Endothelial cell of umbilical vein (primary cell): ENCODE measurements around the gene MRPS27. TPM values are rescaled to one million over a fixed set of nuclear protein-coding genes. Genes with fewer than 3 reads are reported as not detected.

ENCODE experiments used
- BruUV-seq: library from RNA; stranded (reverse); fragments of 400-500 nt; replicated peaks from 2 replicates; lab custom pipeline; 2021; lab: Mats Ljungman, UMichigan
- CTCF ChIA-PET: fragments of 300-600, 350-600 bp; sonication (Branson Sonifier 250); formaldehyde crosslinking; loops from one replicate; lab custom pipeline; 2021; ENCODE audit warnings: antibody characterized with exemption, inconsistent platforms; lab: Charles Lee
- POLR2A ChIA-PET: fragments of 300-600, 350-600 bp; sonication (Branson Sonifier 250); formaldehyde crosslinking; loops from one replicate; lab custom pipeline; 2021; ENCODE audit warnings: antibody characterized with exemption, inconsistent platforms; lab: Charles Lee
- DNase-seq: peaks from one replicate; pipeline ENCODE4 v3.0.0-alpha.2; 2011; ENCODE audit warnings: low read depth, low spot score
- FAIRE-seq: peaks from 2 replicates; lab custom pipeline; 2011; peaks lifted over from hg19 to GRCh38; lab: Jason Lieb, UNC
- H2AFZ ChIP-seq: 2 replicates; pipeline ENCODE4 v1.6.0; 2012; ENCODE audit warnings: low read depth, low read length, control low read depth, inconsistent platforms
- H3K27ac ChIP-seq: 2 replicates; pipeline ENCODE4 v1.5.1; 2011; ENCODE audit warnings: low read depth, mild to moderate bottlenecking, control low read depth, low read length, moderate library complexity; ENCODE audit not compliant: insufficient read depth
- H3K27me3 ChIP-seq, 2 experiments: 2 replicates each; pipeline versions ENCODE4 v1.6.0 to v1.6.1; 2011; ENCODE audit warnings: low read length in 2 of 2, mixed read lengths in 1 of 2; ENCODE audit not compliant: control insufficient read depth in 2 of 2, insufficient read depth in 2 of 2
- H3K36me3 ChIP-seq, 2 experiments: 2 replicates in 1 of 2; 3 replicates in 1 of 2; pipeline ENCODE4 v1.5.1; 2011; ENCODE audit warnings: low read length in 2 of 2, mild to moderate bottlenecking in 1 of 2, moderate library complexity in 1 of 2; ENCODE audit not compliant: control insufficient read depth in 2 of 2, insufficient read depth in 2 of 2; ENCODE audit errors: extremely low read depth in 1 of 2
- H3K4me1 ChIP-seq: 3 replicates; pipeline ENCODE4 v1.5.1; 2011; ENCODE audit warnings: mild to moderate bottlenecking, low read length; ENCODE audit not compliant: control insufficient read depth, insufficient read depth; ENCODE audit errors: extremely low read depth
- H3K4me2 ChIP-seq: 2 replicates; pipeline ENCODE4 v1.6.1; 2011; ENCODE audit warnings: low read length, control low read depth, mixed read lengths; ENCODE audit not compliant: insufficient read depth
- H3K4me3 ChIP-seq, 3 experiments: fragments of 200-600 bp in 1 of 3; sonication (generic), shearing (Covaris generic) in 1 of 3; replicated peaks in 1 of 3; 2 replicates each; pipeline ENCODE4 v1.5.1; 2011 to 2016; ENCODE audit warnings: control low read depth in 3 of 3, low read length in 3 of 3, mild to moderate bottlenecking in 2 of 3, inconsistent platforms in 1 of 3, low read depth in 1 of 3, moderate library complexity in 1 of 3; ENCODE audit not compliant: insufficient read depth in 1 of 3
- H3K79me2 ChIP-seq: 2 replicates; pipeline ENCODE4 v1.6.0; 2012; ENCODE audit warnings: low read length, inconsistent platforms; ENCODE audit not compliant: control insufficient read depth, insufficient read depth
- H3K9ac ChIP-seq: replicated peaks from 2 replicates; pipeline ENCODE3; 2011; ENCODE audit warnings: low read length, control low read depth; ENCODE audit not compliant: insufficient read depth; ENCODE audit errors: extremely low read depth
- H3K9me1 ChIP-seq: replicated peaks from 3 replicates; pipeline ENCODE4 v1.6.0; 2011; ENCODE audit warnings: mild to moderate bottlenecking, low read length; ENCODE audit not compliant: control insufficient read depth, insufficient read depth; ENCODE audit errors: extremely low read depth
- H3K9me3 ChIP-seq: replicated peaks from 2 replicates; pipeline ENCODE4 v1.5.1; 2012; ENCODE audit warnings: low read length, inconsistent platforms; ENCODE audit not compliant: control insufficient read depth, insufficient read depth
- H4K20me1 ChIP-seq: replicated peaks from 2 replicates; pipeline ENCODE3; 2011; ENCODE audit warnings: mild to moderate bottlenecking, low read length; ENCODE audit not compliant: control insufficient read depth, insufficient read depth; ENCODE audit errors: extremely low read depth
- CTCF ChIP-seq, 2 donors: IDR thresholded peaks; 1 replicate in 1 of 2; 2 replicates in 1 of 2; pipeline ENCODE4 v1.5.1; 2011; ENCODE audit warnings: low read length in 2 of 2, mild to moderate bottlenecking in 2 of 2, moderate library complexity in 2 of 2, control low read depth in 1 of 2, inconsistent platforms in 1 of 2, low read depth in 1 of 2; ENCODE audit not compliant: insufficient read depth in 1 of 2; ENCODE audit errors: extremely low read depth in 1 of 2
- EZH2 ChIP-seq: IDR thresholded peaks from 2 replicates; pipeline ENCODE4 v1.6.1; 2012; ENCODE audit warnings: borderline replicate concordance, low read depth, mild to moderate bottlenecking, moderate library complexity, low read length, inconsistent platforms; ENCODE audit not compliant: severe bottlenecking
- FOS ChIP-seq: IDR thresholded peaks from 2 replicates; pipeline ENCODE4 v1.6.1; 2011; ENCODE audit warnings: mild to moderate bottlenecking, low read length, moderate library complexity, borderline replicate concordance; ENCODE audit not compliant: insufficient read depth
- GATA2 ChIP-seq: IDR thresholded peaks from 2 replicates; pipeline ENCODE4 v1.7.0; 2011; ENCODE audit warnings: low read depth, mild to moderate bottlenecking, moderate library complexity, mixed read lengths, low read length; ENCODE audit not compliant: insufficient read length, insufficient read depth
- JUN ChIP-seq: IDR thresholded peaks from 2 replicates; pipeline ENCODE4 v1.6.1; 2011; ENCODE audit warnings: borderline replicate concordance, low read depth; ENCODE audit not compliant: insufficient read length, insufficient read depth
- MYC ChIP-seq: IDR thresholded peaks from one replicate; pipeline ENCODE4 v1.6.1; 2011; ENCODE audit warnings: mild to moderate bottlenecking, low read depth, low read length
- POLR2A ChIP-seq: IDR thresholded peaks from 2 replicates; pipeline ENCODE4 v1.6.1; 2012; ENCODE audit warnings: low read depth, mild to moderate bottlenecking, control low read depth, low read length
- POLR2AphosphoS5 ChIP-seq: IDR thresholded peaks from 2 replicates; pipeline ENCODE4 v1.6.1; 2012; ENCODE audit warnings: low read depth, mild to moderate bottlenecking, control low read depth, low read length, moderate library complexity; ENCODE audit not compliant: insufficient read depth
- dilution Hi-C: fragments of 300-500 bp; cut with MboI; formaldehyde crosslinking; loops from one replicate; pipeline ENCODE4 v1.15.0; 2019; ENCODE audit warnings: low sequenced_read_pairs; ENCODE audit not compliant: extremely low pct_ligation_motif_present
- intact Hi-C: fragments of 100-400 bp; cut with micrococcal nuclease; formaldehyde crosslinking; loops from one replicate; pipeline ENCODE4 v1.10.0; 2022
- polyA plus RNA-seq, 4 experiments: library from polyadenylated mRNA; depleted of rRNA in 3 of 4; stranded (reverse) in 3 of 4; unstranded in 1 of 4; fragments of >200 nt; gene quantifications; 2 replicates each; pipeline versions ENCODE4 v1.2.1 to v1.2.3, GENCODE V29; 2011 to 2012; ENCODE audit warnings: missing spikeins in 1 of 4
- total RNA-seq: library from RNA; stranded (reverse); gene quantifications from 2 replicates; pipeline ENCODE4 v1.2.3, GENCODE V29; 2021
- TF ChIP-seq, protein P1 (sequence below): IDR thresholded peaks from 2 replicates; pipeline ENCODE4 v1.6.1; 2011; ENCODE audit not compliant: insufficient read depth, insufficient read length

The MRPS27 gene
- total and polyA plus RNA-seq, 2 donors (not counting 3 experiments of a cell fraction or from before 2014, with no cell fraction given) = 56.0 to 67.1 TPM

DNA sequence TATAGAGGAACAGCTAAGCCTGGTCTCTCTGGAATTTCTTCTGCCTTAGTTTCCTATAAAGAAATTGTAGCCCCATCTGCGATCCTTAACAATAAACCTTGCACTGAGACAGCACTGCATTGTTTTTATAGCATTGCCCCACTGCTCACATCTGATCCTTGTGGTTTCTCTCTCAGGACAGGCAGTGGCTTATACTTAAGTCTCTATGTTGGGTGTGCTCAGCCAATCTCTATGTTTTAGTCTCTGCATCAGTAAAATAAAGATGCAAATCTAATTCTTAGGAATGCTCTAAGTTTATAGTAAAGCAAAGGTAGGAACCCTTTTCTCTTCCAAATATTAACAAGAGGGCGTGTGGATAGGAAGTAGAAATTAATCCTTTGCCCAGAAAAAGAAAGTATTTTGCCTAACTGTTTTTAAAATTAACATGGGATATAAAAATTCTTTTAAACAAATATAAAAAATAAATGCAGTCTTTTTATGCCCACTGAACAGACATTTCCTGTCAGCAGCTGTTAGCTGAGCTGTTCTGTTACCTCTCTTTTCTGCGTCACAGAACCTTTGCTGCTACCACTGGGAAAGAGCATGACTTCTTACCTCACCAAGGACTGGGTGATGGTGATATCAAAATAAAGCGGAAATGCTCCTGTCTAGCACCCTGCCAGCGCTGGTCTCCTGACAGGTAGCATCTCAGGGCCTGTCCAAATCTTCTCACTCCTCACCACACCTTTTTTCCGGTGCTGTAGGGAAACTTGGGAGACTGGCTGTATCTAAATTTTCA, 29.5 kb downstream of the MRPS27 start:
- Histone ChIP-seq H3K4me2 (no peak overlapping the region), H4K20me1 (no peaks in the 10 kb centered on the region), H3K4me3 (no peak overlapping the region), H2AFZ (no peak overlapping the region), H3K4me1 (no peaks in the 10 kb centered on the region), H3K79me2 (no peaks in the 10 kb centered on the region), H3K27ac (no peak overlapping the region), H3K9me3 (no peaks in the 10 kb centered on the region), H3K36me3 (peaks cover 0 to 2% of the 10 kb centered on the region in 2 experiments), H3K27me3 (no peaks in the 10 kb centered on the region), H3K9ac (no peak overlapping the region), H3K9me1 (no peaks in the 10 kb centered on the region)
- FAIRE-seq (no peak), DNase-seq (no peak)
- BruUV-seq = no TSS peak
- dilution Hi-C loops (no loop called here), intact Hi-C loops (no loop called here)
- TF ChIP-seq GATA2 = no peak
- no peak for TF ChIP-seq FOS
- no peak for TF ChIP-seq EZH2
- TF ChIP-seq MYC = no peak
- TF ChIP-seq POLR2AphosphoS5 = no peak
- TF ChIP-seq CTCF (IDR thresholded peaks at IDR 0.05; ENCODE audit: extremely low read depth in 1 of 2, insufficient read depth in 1 of 2, low read depth in 1 of 2, low read length in 2 of 2) = no peak
- TF ChIP-seq, protein P1, sequence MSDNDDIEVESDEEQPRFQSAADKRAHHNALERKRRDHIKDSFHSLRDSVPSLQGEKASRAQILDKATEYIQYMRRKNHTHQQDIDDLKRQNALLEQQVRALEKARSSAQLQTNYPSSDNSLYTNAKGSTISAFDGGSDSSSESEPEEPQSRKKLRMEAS = no peak
- TF ChIP-seq POLR2A = no peak
- TF ChIP-seq JUN = no peak
- POLR2A ChIA-PET = no interaction called here
- CTCF ChIA-PET = no interaction called here
